ENCODE data around the gene HSF2BP.
"Not testable (repeated sequence)": the region's sequence is repeated elsewhere in the genome, so short reads cannot be mapped to it uniquely, and the experiment has no call there.

DNA sequence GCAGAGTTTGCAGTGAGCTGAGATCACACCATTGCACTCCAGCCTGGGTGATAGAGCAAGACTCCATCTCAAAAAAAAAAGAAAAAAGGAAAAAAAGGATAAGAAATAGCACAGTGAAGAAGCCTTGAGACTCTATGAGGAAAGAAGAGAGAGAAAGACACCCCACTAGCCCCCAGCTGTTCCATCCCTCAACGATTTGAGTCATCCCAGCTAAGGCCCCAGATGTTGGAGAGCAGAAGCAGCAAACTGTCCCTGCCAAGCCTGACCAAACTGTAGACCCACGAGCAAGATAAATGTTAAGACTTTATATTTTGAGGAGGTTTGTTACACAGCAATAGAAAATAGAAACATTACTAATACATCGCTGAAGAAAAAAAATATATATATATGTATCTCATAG, 42.4 kb downstream of the HSF2BP start:
- TF ChIP-seq, protein P1, sequence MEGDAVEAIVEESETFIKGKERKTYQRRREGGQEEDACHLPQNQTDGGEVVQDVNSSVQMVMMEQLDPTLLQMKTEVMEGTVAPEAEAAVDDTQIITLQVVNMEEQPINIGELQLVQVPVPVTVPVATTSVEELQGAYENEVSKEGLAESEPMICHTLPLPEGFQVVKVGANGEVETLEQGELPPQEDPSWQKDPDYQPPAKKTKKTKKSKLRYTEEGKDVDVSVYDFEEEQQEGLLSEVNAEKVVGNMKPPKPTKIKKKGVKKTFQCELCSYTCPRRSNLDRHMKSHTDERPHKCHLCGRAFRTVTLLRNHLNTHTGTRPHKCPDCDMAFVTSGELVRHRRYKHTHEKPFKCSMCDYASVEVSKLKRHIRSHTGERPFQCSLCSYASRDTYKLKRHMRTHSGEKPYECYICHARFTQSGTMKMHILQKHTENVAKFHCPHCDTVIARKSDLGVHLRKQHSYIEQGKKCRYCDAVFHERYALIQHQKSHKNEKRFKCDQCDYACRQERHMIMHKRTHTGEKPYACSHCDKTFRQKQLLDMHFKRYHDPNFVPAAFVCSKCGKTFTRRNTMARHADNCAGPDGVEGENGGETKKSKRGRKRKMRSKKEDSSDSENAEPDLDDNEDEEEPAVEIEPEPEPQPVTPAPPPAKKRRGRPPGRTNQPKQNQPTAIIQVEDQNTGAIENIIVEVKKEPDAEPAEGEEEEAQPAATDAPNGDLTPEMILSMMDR (IDR thresholded peaks at IDR 0.05) = not testable (repeated sequence)
- not testable (repeated sequence) for TF ChIP-seq POLR2A (IDR thresholded peaks at IDR 0.05)
